Ishikawa (cell line): ENCODE data around the gene CCM2.

Source experiments
- CEBPB ChIP-seq: IDR thresholded peaks from 2 replicates; pipeline ENCODE4 v1.6.1; 2012
- CREB1 ChIP-seq: IDR thresholded peaks from 2 replicates; pipeline ENCODE4 v1.6.1; 2012; ENCODE audit warnings: low read depth
- EGR1 ChIP-seq: IDR thresholded peaks from 2 replicates; pipeline ENCODE4 v1.6.1; 2012
- EP300 ChIP-seq: IDR thresholded peaks from 2 replicates; pipeline ENCODE4 v1.6.1; 2012; ENCODE audit warnings: borderline replicate concordance
- FOXM1 ChIP-seq: IDR thresholded peaks from 2 replicates; pipeline ENCODE4 v1.6.1; 2012; ENCODE audit warnings: low read depth, borderline replicate concordance
- MAX ChIP-seq: IDR thresholded peaks from 2 replicates; pipeline ENCODE4 v1.6.1; 2012
- NFIC ChIP-seq: IDR thresholded peaks from 2 replicates; pipeline ENCODE4 v1.6.1; 2012
- RAD21 ChIP-seq: IDR thresholded peaks from 2 replicates; pipeline ENCODE4 v1.6.1; 2012; ENCODE audit warnings: low read depth
- REST ChIP-seq: IDR thresholded peaks from 2 replicates; pipeline ENCODE4 v1.6.1; 2012; ENCODE audit warnings: low read depth, mild to moderate bottlenecking
- TAF1 ChIP-seq: IDR thresholded peaks from 2 replicates; pipeline ENCODE4 v1.6.1; 2012; ENCODE audit warnings: low read depth, mild to moderate bottlenecking
- TCF12 ChIP-seq: IDR thresholded peaks from 2 replicates; pipeline ENCODE4 v1.6.1; 2012; ENCODE audit warnings: low read depth
- TEAD4 ChIP-seq: IDR thresholded peaks from 2 replicates; pipeline ENCODE4 v1.6.1; 2012
- USF1 ChIP-seq: IDR thresholded peaks from 2 replicates; pipeline ENCODE4 v1.6.1; 2012
- YY1 ChIP-seq: IDR thresholded peaks from 2 replicates; pipeline ENCODE4 v1.6.1; 2012; ENCODE audit warnings: low read depth
- ZBTB7A ChIP-seq: IDR thresholded peaks from 2 replicates; pipeline ENCODE4 v1.6.1; 2012; ENCODE audit warnings: low read depth

The CCM2 gene

GRCh38 chr7:45001826-45002225, 1.8 kb downstream of the CCM2 start:
- TF ChIP-seq USF1 = no peak
- no peak for TF ChIP-seq TAF1
- no peak for TF ChIP-seq REST
- TF ChIP-seq CEBPB = no peak
- TF ChIP-seq RAD21 = no peak
- TF ChIP-seq MAX = no peak
- no peak for TF ChIP-seq FOXM1
- TF ChIP-seq NFIC = no peak
- TF ChIP-seq TCF12 = no peak
- no peak for TF ChIP-seq CREB1

GRCh38 chr7:45003789-45004188, 3.8 kb downstream of the CCM2 start:
- TF ChIP-seq FOXM1 (no peak), ZBTB7A (no peak), YY1 (no peak), RAD21 (no peak), TAF1 (no peak), REST (no peak), USF1 (no peak), EP300 (no peak), MAX (no peak), TEAD4 (no peak), TCF12 (no peak), CEBPB (no peak), NFIC (no peak), CREB1 (no peak), EGR1 (no peak)

- no peak for TF ChIP-seq TEAD4
- TF ChIP-seq CREB1 = no peak
- no peak for TF ChIP-seq CEBPB
- TF ChIP-seq MAX = no peak
- no peak for TF ChIP-seq USF1
- no peak for TF ChIP-seq TCF12
- no peak for TF ChIP-seq RAD21
- no peak for TF ChIP-seq TAF1
- TF ChIP-seq FOXM1 = no peak
- TF ChIP-seq REST = no peak
- TF ChIP-seq EP300 = no peak
- TF ChIP-seq EGR1 = no peak
- no peak for TF ChIP-seq NFIC
- no peak for TF ChIP-seq ZBTB7A
- no peak for TF ChIP-seq YY1
Measured at GRCh38 chr7:45007106-45007505, 7.1 kb downstream of the CCM2 start.

- no peak for TF ChIP-seq NFIC
- TF ChIP-seq CEBPB = no peak
- no peak for TF ChIP-seq EGR1
- TF ChIP-seq YY1 = no peak
- TF ChIP-seq TCF12 = no peak
- TF ChIP-seq ZBTB7A = no peak
- TF ChIP-seq FOXM1 = no peak
- TF ChIP-seq EP300 = no peak
Measured at GRCh38 chr7:45007571-45008328, 7.7 kb downstream of the CCM2 start.
